Vagina (tissue), 2 donors: ENCODE results near the gene FAM120B. TPM values are rescaled to one million over a fixed set of nuclear protein-coding genes. Genes with fewer than 3 reads are reported as not detected.
"Not testable (repeated sequence)": the region's sequence is repeated elsewhere in the genome, so short reads cannot be mapped to it uniquely, and the experiment has no call there.

Experiments
- DNase-seq, 2 donors: peaks; one replicate each; pipeline ENCODE4 v3.0.0-alpha.2; 2017; ENCODE audit errors: extremely low spot score in 2 of 2
- H3K27ac ChIP-seq: fragments of 200-600 bp; sonication (generic); one replicate; pipeline ENCODE4 v1.5.1; 2019
- H3K27me3 ChIP-seq: fragments of 200-600 bp; sonication (generic); one replicate; pipeline ENCODE4 v1.5.1; 2019
- H3K36me3 ChIP-seq, 2 donors: fragments of 200-600 bp; sonication (generic); one replicate each; pipeline ENCODE4 v1.5.1; 2017 to 2019
- H3K4me1 ChIP-seq: fragments of 200-600 bp; sonication (generic); one replicate; pipeline ENCODE4 v1.5.1; 2019
- H3K4me3 ChIP-seq, 2 donors: fragments of 200-600 bp; sonication (generic); 1 replicate in 1 of 2; 2 replicates in 1 of 2; pipeline ENCODE4 v1.5.1; 2016 to 2019
- H3K9me3 ChIP-seq: fragments of 200-600 bp; sonication (generic); one replicate; pipeline ENCODE4 v1.5.1; 2019
- CTCF ChIP-seq, 3 experiments: fragments of 450-650 bp in 2 of 3; fragments of 200-600 bp in 1 of 3; sonication (generic) in 1 of 3; IDR thresholded peaks; one replicate each; pipeline ENCODE4 v1.5.1; 2017 to 2019; ENCODE audit warnings: antibody characterized with exemption in 3 of 3, mild to moderate bottlenecking in 2 of 3, moderate library complexity in 2 of 3
- POLR2A ChIP-seq, 2 donors: fragments of 450-650 bp; IDR thresholded peaks; one replicate each; pipeline ENCODE4 v1.6.1; 2017; ENCODE audit warnings: antibody characterized with exemption in 2 of 2, mild to moderate bottlenecking in 2 of 2, moderate library complexity in 2 of 2
- POLR2AphosphoS5 ChIP-seq, 2 donors: sonication (generic); formaldehyde crosslinking; IDR thresholded peaks; one replicate each; pipeline ENCODE4 v1.9.0; 2017; ENCODE audit warnings: antibody characterized with exemption in 2 of 2, mild to moderate bottlenecking in 2 of 2, low read depth in 1 of 2; ENCODE audit not compliant: insufficient read depth in 1 of 2
- intact Hi-C: fragments of 100-400 bp; cut with DNase I; formaldehyde crosslinking; loops from one replicate; pipeline ENCODE4 v1.15.1; 2023
- total RNA-seq: library from RNA; depleted of rRNA; stranded (reverse); fragments of >200 nt; gene quantifications from one replicate; pipeline ENCODE4 v1.2.3, GENCODE V29; 2016

Gene FAM120B
- total RNA-seq, 1 donor from 2014 or later: 34.6 TPM

GRCh38 chr6:170407200-170407599 lies 100.6 kb downstream of the FAM120B start:
- Histone ChIP-seq H3K27me3 (no peaks in the 10 kb centered on the region), H3K4me1 (no peaks in the 10 kb centered on the region), H3K4me3 (no peak overlapping the region), H3K9me3 (no peaks in the 10 kb centered on the region), H3K27ac (no peak overlapping the region), H3K36me3 (peaks cover 0 to 17% of the 10 kb centered on the region in 2 donors)
- no peak for DNase-seq
- intact Hi-C loops: no loop called here
- no peak for TF ChIP-seq POLR2A (IDR thresholded peaks at IDR 0.05)
- TF ChIP-seq CTCF (IDR thresholded peaks at IDR 0.05): no peak
- no peak for TF ChIP-seq POLR2AphosphoS5 (IDR thresholded peaks at IDR 0.05; ENCODE audit: insufficient read depth in 1 of 2, low read depth in 1 of 2)

- intact Hi-C loops: no loop called here
- H3K27ac ChIP-seq: no peak overlapping the region
- TF ChIP-seq CTCF (IDR thresholded peaks at IDR 0.05): no peak
- no peak for TF ChIP-seq POLR2AphosphoS5 (IDR thresholded peaks at IDR 0.05; ENCODE audit: insufficient read depth in 1 of 2, low read depth in 1 of 2)
- TF ChIP-seq POLR2A (IDR thresholded peaks at IDR 0.05): no peak
- no peak overlapping the region for H3K4me3 ChIP-seq
- no peaks in the 10 kb centered on the region for H3K27me3 ChIP-seq
- peaks cover 0 to 17% of the 10 kb centered on the region in 2 donors for H3K36me3 ChIP-seq
- DNase-seq: no peak
- no peaks in the 10 kb centered on the region for H3K9me3 ChIP-seq
- no peaks in the 10 kb centered on the region for H3K4me1 ChIP-seq
Observed at GRCh38 chr6:170407932-170408331, 101.4 kb downstream of the FAM120B start.

- H3K36me3 ChIP-seq: peaks cover 0 to 11% of the 10 kb centered on the region in 2 donors
- DNase-seq, H3K27me3 ChIP-seq, H3K4me1 ChIP-seq, H3K9me3 ChIP-seq, H3K27ac ChIP-seq, H3K4me3 ChIP-seq, intact Hi-C loops: not testable (repeated sequence)
Observed at GRCh38 chr6:170409746-170410145, 103.2 kb downstream of the FAM120B start.

- no peak for TF ChIP-seq CTCF (IDR thresholded peaks at IDR 0.05)
- no peak for TF ChIP-seq POLR2A (IDR thresholded peaks at IDR 0.05)
- no peak for TF ChIP-seq POLR2AphosphoS5 (IDR thresholded peaks at IDR 0.05; ENCODE audit: insufficient read depth in 1 of 2, low read depth in 1 of 2)
Observed at GRCh38 chr6:170410241-170410640, 103.7 kb downstream of the FAM120B start.

GRCh38 chr6:170415318-170415717 lies 108.8 kb downstream of the FAM120B start:
- intact Hi-C loops: no loop called here
- Histone ChIP-seq H3K27ac (no peak overlapping the region), H3K4me3 (no peak overlapping the region), H3K36me3 (no peaks in the 10 kb centered on the region), H3K27me3 (no peaks in the 10 kb centered on the region), H3K9me3 (no peaks in the 10 kb centered on the region), H3K4me1 (no peaks in the 10 kb centered on the region)
- no peak for DNase-seq
- TF ChIP-seq CTCF (IDR thresholded peaks at IDR 0.05) (no peak), POLR2AphosphoS5 (IDR thresholded peaks at IDR 0.05; ENCODE audit: insufficient read depth in 1 of 2, low read depth in 1 of 2) (no peak)

More at GRCh38 chr6:170410241-170410640, 103.7 kb downstream of the FAM120B start:
- no peaks in the 10 kb centered on the region for H3K27me3 ChIP-seq
- no peaks in the 10 kb centered on the region for H3K4me1 ChIP-seq
- DNase-seq: no peak
- peaks cover 0 to 6% of the 10 kb centered on the region in 2 donors for H3K36me3 ChIP-seq
- no peak overlapping the region for H3K4me3 ChIP-seq
- H3K27ac ChIP-seq: no peak overlapping the region
- intact Hi-C loops: no loop called here
- H3K9me3 ChIP-seq: no peaks in the 10 kb centered on the region

GRCh38 chr6:170416303-170416702 lies 109.7 kb downstream of the FAM120B start:
- no peak for TF ChIP-seq POLR2AphosphoS5 (IDR thresholded peaks at IDR 0.05; ENCODE audit: insufficient read depth in 1 of 2, low read depth in 1 of 2)
- TF ChIP-seq CTCF (IDR thresholded peaks at IDR 0.05): no peak
- TF ChIP-seq POLR2A (IDR thresholded peaks at IDR 0.05): no peak
- Histone ChIP-seq H3K36me3 (no peaks in the 10 kb centered on the region), H3K4me3 (no peak overlapping the region), H3K27me3 (no peaks in the 10 kb centered on the region), H3K9me3 (no peaks in the 10 kb centered on the region), H3K27ac (no peak overlapping the region), H3K4me1 (no peaks in the 10 kb centered on the region)
- peak in 1 of 2 donors; percentile 8 for DNase-seq
- intact Hi-C loops: no loop called here
